H1 (cell line): ENCODE results near the gene DCTN1. TPM values are rescaled to one million over a fixed set of nuclear protein-coding genes. Genes with fewer than 3 reads are reported as not detected.
A peak's percentile ranks its signal among the peaks of the same experiment; 100 is the strongest.

Experiments used
- CTCF ChIA-PET: fragments of 300-600 bp; sonication (Branson Sonifier 250); formaldehyde crosslinking; loops from one replicate; lab custom pipeline; 2021; ENCODE audit not compliant: partially characterized antibody; lab: Charles Lee
- POLR2A ChIA-PET: fragments of 300-600 bp; sonication (Branson Sonifier 250); formaldehyde crosslinking; loops from one replicate; lab custom pipeline; 2021; ENCODE audit warnings: inconsistent platforms; ENCODE audit not compliant: partially characterized antibody; lab: Charles Lee
- DNase-seq, 2 experiments: peaks; one replicate each; pipeline versions ENCODE4 v3.0.0 to v3.0.0-alpha.2; 2010 to 2022; ENCODE audit warnings: low spot score in 2 of 2, low read depth in 1 of 2, mixed read lengths in 1 of 2
- FAIRE-seq: peaks from 2 replicates; lab custom pipeline; 2011; peaks lifted over from hg19 to GRCh38; lab: Jason Lieb, UNC
- H2AFZ ChIP-seq: 2 replicates; pipeline ENCODE4 v1.8.1; 2012; ENCODE audit warnings: low read length, inconsistent platforms
- H2AK5ac ChIP-seq: 2 replicates; pipeline ENCODE4 v1.6.1; 2013; ENCODE audit warnings: low read depth, low read length
- H2BK120ac ChIP-seq: replicated peaks from 2 replicates; pipeline ENCODE3; 2013; ENCODE audit warnings: low read depth, low read length, inconsistent platforms
- H2BK12ac ChIP-seq: 2 replicates; pipeline ENCODE4 v1.6.1; 2013; ENCODE audit warnings: low read depth, low read length
- H2BK15ac ChIP-seq: 2 replicates; pipeline ENCODE4 v1.6.1; 2013; ENCODE audit warnings: low read length
- H2BK20ac ChIP-seq: 2 replicates; pipeline ENCODE4 v1.6.1; 2013; ENCODE audit warnings: low read length
- H2BK5ac ChIP-seq: 2 replicates; pipeline ENCODE4 v1.6.1; 2013; ENCODE audit warnings: low read depth, low read length
- H3K14ac ChIP-seq: 2 replicates; pipeline ENCODE4 v1.6.1; 2013; ENCODE audit warnings: inconsistent platforms; ENCODE audit not compliant: insufficient read length
- H3K18ac ChIP-seq: 2 replicates; pipeline ENCODE4 v1.6.1; 2013; ENCODE audit warnings: low read length; ENCODE audit errors: extremely low read depth
- H3K23ac ChIP-seq: 2 replicates; pipeline ENCODE4 v1.6.1; 2013; ENCODE audit warnings: inconsistent platforms; ENCODE audit not compliant: insufficient read length
- H3K23me2 ChIP-seq: 2 replicates; pipeline ENCODE4 v1.6.1; 2013; ENCODE audit warnings: low read depth, low read length
- H3K27ac ChIP-seq: 2 replicates; pipeline ENCODE4 v1.6.1; 2011; ENCODE audit warnings: low read depth, low read length, inconsistent platforms
- H3K27me3 ChIP-seq, 4 experiments: replicated peaks in 1 of 4; 1 replicate in 1 of 4; 2 replicates in 3 of 4; pipeline versions ENCODE4 v1.6.1 to v1.8.1; 2011 to 2013; ENCODE audit warnings: low read length in 3 of 4, mild to moderate bottlenecking in 3 of 4, inconsistent platforms in 2 of 4, mixed read lengths in 2 of 4, moderate library complexity in 1 of 4; ENCODE audit not compliant: control insufficient read depth in 3 of 4, insufficient read depth in 3 of 4; ENCODE audit errors: extremely low read depth in 1 of 4
- H3K36me3 ChIP-seq, 4 experiments: 2 replicates each; pipeline versions ENCODE4 v1.6.1 to v1.8.1; 2011 to 2013; ENCODE audit warnings: mild to moderate bottlenecking in 4 of 4, low read length in 3 of 4, moderate library complexity in 2 of 4, control low read depth in 1 of 4, inconsistent platforms in 1 of 4; ENCODE audit not compliant: insufficient read depth in 4 of 4, control insufficient read depth in 2 of 4
- H3K4ac ChIP-seq: replicated peaks from 2 replicates; pipeline ENCODE3; 2013; ENCODE audit warnings: low read length, low read depth, mixed read lengths, inconsistent platforms; ENCODE audit not compliant: insufficient read length
- H3K4me1 ChIP-seq, 4 experiments: replicated peaks in 1 of 4; 1 replicate in 1 of 4; 2 replicates in 3 of 4; pipeline versions ENCODE4 v1.6.1 to v1.8.1; 2011 to 2013; ENCODE audit warnings: low read length in 3 of 4, inconsistent platforms in 2 of 4, mixed read lengths in 1 of 4; ENCODE audit not compliant: insufficient read depth in 4 of 4, control insufficient read depth in 3 of 4
- H3K4me2 ChIP-seq, 2 experiments: 2 replicates each; pipeline versions ENCODE4 v1.6.1 to v1.8.1; 2011 to 2013; ENCODE audit warnings: low read depth in 2 of 2, low read length in 2 of 2, control low read depth in 1 of 2, inconsistent platforms in 1 of 2, mild to moderate bottlenecking in 1 of 2; ENCODE audit not compliant: insufficient read depth in 1 of 2
- H3K4me3 ChIP-seq, 4 experiments: fragments of 200-600, 300-600 bp in 1 of 4; sonication (generic), shearing (Covaris generic), sonication (Bioruptor Twin) in 1 of 4; 2 replicates each; pipeline versions ENCODE4 v1.5.1 to v1.8.1; 2011 to 2016; ENCODE audit warnings: low read length in 4 of 4, low read depth in 3 of 4, control low read depth in 2 of 4, inconsistent platforms in 2 of 4, mild to moderate bottlenecking in 2 of 4, mixed read lengths in 1 of 4, moderate library complexity in 1 of 4; ENCODE audit not compliant: insufficient read depth in 2 of 4; ENCODE audit errors: extremely low read depth in 1 of 4
- H3K56ac ChIP-seq: replicated peaks from 2 replicates; pipeline ENCODE3; 2013; ENCODE audit warnings: low read depth, mild to moderate bottlenecking, mixed read lengths, low read length, inconsistent platforms; ENCODE audit not compliant: insufficient read length
- H3K79me1 ChIP-seq: 2 replicates; pipeline ENCODE4 v1.6.1; 2013; ENCODE audit warnings: low read depth, low read length, control low read depth
- H3K79me2 ChIP-seq, 2 experiments: 2 replicates each; pipeline versions ENCODE4 v1.6.1 to v1.8.1; 2012 to 2013; ENCODE audit warnings: low read length in 2 of 2, mild to moderate bottlenecking in 2 of 2, inconsistent platforms in 1 of 2; ENCODE audit not compliant: insufficient read depth in 2 of 2, control insufficient read depth in 1 of 2
- H3K9ac ChIP-seq, 4 experiments: replicated peaks in 1 of 4; 1 replicate in 1 of 4; 2 replicates in 3 of 4; pipeline versions ENCODE4 v1.6.1 to v1.8.1; 2011 to 2013; ENCODE audit warnings: low read depth in 3 of 4, low read length in 3 of 4, control low read depth in 2 of 4, mild to moderate bottlenecking in 2 of 4, moderate library complexity in 2 of 4, inconsistent platforms in 1 of 4; ENCODE audit errors: extremely low read depth in 1 of 4
- H3K9me3 ChIP-seq, 2 experiments: 2 replicates each; pipeline versions ENCODE4 v1.6.1 to v1.8.1; 2012 to 2013; ENCODE audit warnings: mild to moderate bottlenecking in 2 of 2, moderate library complexity in 2 of 2, control low read depth in 1 of 2, inconsistent platforms in 1 of 2, low read depth in 1 of 2, low read length in 1 of 2, mixed read lengths in 1 of 2; ENCODE audit not compliant: insufficient read depth in 2 of 2
- H4K20me1 ChIP-seq, 2 experiments: replicated peaks in 1 of 2; 2 replicates each; pipeline versions ENCODE3 to v1.8.1; 2011 to 2013; ENCODE audit warnings: inconsistent platforms in 2 of 2, low read length in 2 of 2, mild to moderate bottlenecking in 1 of 2; ENCODE audit not compliant: insufficient read depth in 2 of 2, control insufficient read depth in 1 of 2
- H4K5ac ChIP-seq: 2 replicates; pipeline ENCODE4 v1.6.1; 2013; ENCODE audit warnings: low read length, low read depth, mixed read lengths, inconsistent platforms; ENCODE audit not compliant: insufficient read length
- H4K8ac ChIP-seq: 2 replicates; pipeline ENCODE4 v1.8.0; 2013; ENCODE audit warnings: mild to moderate bottlenecking, moderate library complexity, low read length, inconsistent platforms; ENCODE audit not compliant: insufficient read depth; ENCODE audit errors: extremely low read depth
- H4K91ac ChIP-seq: replicated peaks from 2 replicates; pipeline ENCODE3; 2013; ENCODE audit warnings: low read length, mixed read lengths, inconsistent platforms; ENCODE audit not compliant: insufficient read length
- EZH2 ChIP-seq: fragments of 200-600 bp; sonication (generic); IDR thresholded peaks from 2 replicates; pipeline ENCODE4 v1.7.1; 2012; ENCODE audit warnings: low read depth, mild to moderate bottlenecking, moderate library complexity, low read length, inconsistent platforms; ENCODE audit not compliant: severe bottlenecking
- POU5F1 ChIP-seq: IDR thresholded peaks from 2 replicates; pipeline ENCODE4 v1.6.1; 2011; ENCODE audit warnings: low read depth, mild to moderate bottlenecking, low read length, moderate library complexity
- WGBS, 2 experiments: shearing (Covaris generic) in 1 of 2; methylation state at CpG; one replicate each; pipeline versions ENCODE4 v1.1.6 to v1.1.7; 2013 to 2015; ENCODE audit warnings: low lambda C conversion rate in 2 of 2, mixed read lengths in 2 of 2, inconsistent platforms in 1 of 2, low coverage in 1 of 2, missing lambda C conversion rate in 1 of 2; ENCODE audit not compliant: insufficient replicate concordance in 2 of 2, insufficient coverage in 1 of 2, insufficient read length in 1 of 2; ENCODE audit errors: extremely low coverage in 1 of 2, missing lambda C conversion rate in 1 of 2; 5-methylcytosine and 5-hydroxymethylcytosine counted together
- polyA plus RNA-seq, 7 experiments: library from polyadenylated mRNA; depleted of rRNA in 3 of 7; stranded (reverse) in 5 of 7; unstranded in 2 of 7; fragments of >200 nt in 5 of 7; fragments of 200-250 nt in 2 of 7; gene quantifications; 1 replicate in 5 of 7; 2 replicates in 1 of 7; 4 replicates in 1 of 7; pipeline versions ENCODE4 v1.2.1 to v1.2.3, GENCODE V29; 2011 to 2013; ENCODE audit warnings: missing spikeins in 2 of 7, mixed read lengths in 2 of 7
- total RNA-seq: library from RNA; stranded (reverse); fragmentation: NEBNext Ultra II Directional; extraction: Animal tissue kit (Norgen Biotek cat#: 25700); gene quantifications from 2 replicates; pipeline ENCODE4 v1.2.1, GENCODE V29; 2021

Gene DCTN1
- total and polyA plus RNA-seq, 2 of the 8 experiments (the other 6 are each of a cell fraction or from before 2014, with no cell fraction given) = 105 to 162 TPM

GRCh38 chr2:74392449-74392743 lies 12.3 kb upstream of the DCTN1 start:
- Histone ChIP-seq H4K20me1 (peaks cover 6 to 9% of the 10 kb centered on the region in 2 experiments), H2BK15ac (peak overlapping the region; percentile 94; the same call in 1 of the 2 replicates), H3K18ac (peak overlapping the region; percentile 89), H3K27me3 (no peaks in the 10 kb centered on the region), H3K4me3 (peak overlapping the region in 3 of 4 experiments; percentile 86 to 93 (median 88); a peak in 5 of 8 replicates), H3K4ac (no peak overlapping the region), H2BK12ac (0 out of 2 replicates have a peak overlapping the region, but pooled peaks have one; percentile 71), H4K8ac (peak overlapping the region; percentile 87; the same call in 1 of the 2 replicates), H3K9ac (no peak overlapping the region), H3K79me1 (peaks cover 10% of the 10 kb centered on the region), H3K14ac (no peak overlapping the region), H2BK20ac (no peak overlapping the region), H2AFZ (peak overlapping the region; percentile 65), H3K23me2 (peaks cover 6% of the 10 kb centered on the region), H2BK120ac (no peak overlapping the region), H2BK5ac (peak overlapping the region; percentile 67), H3K27ac (no peak overlapping the region), H3K9me3 (no peaks in the 10 kb centered on the region), H2AK5ac (no peak overlapping the region), H3K4me1 (peaks cover 0 to 3% (median 0%) of the 10 kb centered on the region in 4 experiments; a peak in 4 of 7 replicates), H3K23ac (no peak overlapping the region), H3K79me2 (peaks cover 15 to 39% of the 10 kb centered on the region in 2 experiments), H4K91ac (peak overlapping the region; percentile 83), H3K4me2 (peak overlapping the region; percentile 90 to 92; a peak in 3 of 4 replicates)
- DNase-seq = no peak
- ChIA-PET CTCF (interaction anchor here (0.6 to 6.1 kb wide), 16 partner anchors 8 to 437 kb away, joined by 3 to 49 read pairs (median 6); partner anchors contain the start of genes DCTN1 and WBP1), POLR2A (interaction anchor here (0.6 to 2.0 kb wide), 17 partner anchors 8 to 194 kb away, joined by 3 to 15 read pairs (median 5); partner anchors contain the start of genes C2orf81, DCTN1, MTHFD2 and WBP1)
- TF ChIP-seq POU5F1 (no peak), EZH2 (no peak)
- TF ChIP-seq, all 59 proteins: peak for 0
- 79% methylated on average over 13 of the region's 13 CpGs; no CpG with 5 or more reads in 1 of the 2 experiments for WGBS, 2 experiments
- H4K5ac ChIP-seq = peak overlapping the region; percentile 81
- H3K56ac ChIP-seq = no peak overlapping the region
- H3K36me3 ChIP-seq = no peaks in the 10 kb centered on the region
- no peak for FAIRE-seq
